ENCODE measurements around the gene NBAS.

NBAS gene

DNA sequence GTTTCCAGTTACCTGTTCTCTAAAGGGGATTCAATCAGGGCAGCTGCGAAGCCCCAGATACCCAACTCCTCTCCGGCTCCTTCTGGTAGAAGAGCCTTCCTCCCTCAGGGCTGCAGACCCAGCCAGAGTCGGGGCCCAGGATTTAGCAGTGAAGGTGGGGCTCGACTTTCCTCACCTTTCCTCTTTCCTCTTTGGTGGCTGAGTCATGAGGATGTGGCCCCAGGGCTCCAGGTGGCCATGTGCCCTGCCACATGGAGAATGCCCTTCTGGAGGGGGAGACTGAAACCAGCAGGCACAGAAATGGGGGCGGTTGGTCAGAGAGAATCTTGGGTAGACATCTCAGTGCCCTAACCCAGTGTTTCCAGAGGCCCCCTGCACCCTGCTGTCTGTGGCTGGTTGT lies 402.6 kb downstream of the NBAS start:
- no peak for DNase-seq

DNA sequence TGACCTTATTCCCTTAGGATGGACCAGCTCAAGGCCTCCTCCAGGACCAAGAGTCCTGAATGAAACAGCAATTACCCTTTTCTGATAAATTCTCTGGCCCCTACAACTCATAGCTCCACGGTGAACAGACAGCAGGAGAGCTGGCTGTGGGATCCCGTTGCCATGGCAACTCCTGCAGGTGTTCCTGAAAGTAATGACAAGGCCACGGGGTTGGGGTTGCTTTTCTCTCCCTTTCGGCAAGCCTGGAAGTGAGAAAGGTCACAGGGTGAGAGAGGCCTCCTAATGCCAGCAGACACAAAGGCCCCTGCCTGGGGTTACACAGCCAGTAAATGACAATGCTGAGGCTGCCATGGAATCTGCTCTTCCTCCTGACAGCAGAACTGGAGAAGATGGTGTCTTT lies 403.0 kb downstream of the NBAS start:
- no peak for DNase-seq

DNA sequence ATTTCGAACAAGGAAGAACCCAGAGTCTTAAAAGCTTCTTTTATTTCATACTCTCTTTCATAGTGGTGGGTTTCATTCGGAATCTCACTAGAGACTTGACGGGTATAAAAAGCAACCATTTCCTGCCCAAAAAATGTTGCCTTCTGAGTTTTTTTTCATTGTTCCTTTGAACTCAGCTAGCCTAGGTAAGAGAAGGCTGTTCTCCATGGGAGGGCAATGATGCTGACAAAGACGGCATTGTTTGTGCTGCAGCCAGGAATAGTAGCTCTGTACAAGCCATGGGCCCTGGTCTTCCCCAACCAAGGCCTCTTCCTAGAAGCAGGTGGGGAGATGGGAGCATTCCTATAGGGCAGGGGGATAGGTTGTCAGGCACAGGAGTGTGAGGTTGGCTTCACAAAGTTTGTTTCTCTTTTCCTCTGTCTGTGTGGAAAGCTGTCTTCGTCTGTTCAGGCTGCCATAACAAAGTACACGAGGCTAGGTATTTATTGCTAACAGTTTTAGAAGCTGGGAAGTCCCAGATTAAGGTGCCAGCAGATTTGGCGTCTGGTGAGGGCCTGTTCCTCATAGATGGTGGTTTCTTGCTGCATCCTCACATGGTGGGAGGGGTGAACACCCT lies 405.1 kb downstream of the NBAS start:
- DNase-seq: no peak

DNA sequence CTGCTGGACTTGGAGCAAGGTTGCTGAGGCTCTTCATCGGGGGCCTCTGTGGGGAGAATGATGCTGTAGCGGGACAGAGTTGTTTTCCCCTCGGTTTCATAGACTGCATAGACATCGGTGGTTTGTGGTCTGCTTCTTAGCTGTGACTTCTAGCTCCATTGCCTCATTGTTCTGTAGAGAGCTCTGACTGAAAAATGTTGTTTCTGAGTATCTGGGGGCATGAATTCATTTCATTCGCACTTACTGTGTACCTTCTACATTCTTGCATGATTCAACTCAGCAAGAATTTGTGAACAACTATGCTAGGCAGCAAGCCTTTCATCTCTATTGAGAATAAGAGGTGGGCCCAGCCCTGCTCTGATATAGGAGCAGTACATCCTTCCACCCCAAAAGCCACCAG lies 406.8 kb downstream of the NBAS start:
- DNase-seq: no peak

DNA sequence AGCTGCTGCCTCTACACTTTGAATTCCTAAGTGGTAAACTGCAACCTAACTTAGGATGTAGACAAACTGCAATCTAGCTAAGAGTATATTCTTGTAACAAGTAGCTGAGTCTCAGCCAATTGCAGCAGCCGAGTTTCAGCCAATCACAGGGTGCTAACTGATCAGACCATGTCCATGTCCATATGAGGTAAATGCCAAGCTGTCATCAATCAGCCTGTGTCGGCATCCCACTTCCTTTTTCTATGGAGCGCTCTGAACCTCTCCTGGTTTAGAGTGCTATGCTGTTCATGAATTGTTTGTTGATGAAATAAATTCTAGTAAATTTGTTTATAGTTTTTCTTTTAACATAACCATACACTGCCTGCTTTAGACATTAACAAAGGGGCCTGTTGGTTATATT lies 408.8 kb downstream of the NBAS start:
- no peak for DNase-seq

DNA sequence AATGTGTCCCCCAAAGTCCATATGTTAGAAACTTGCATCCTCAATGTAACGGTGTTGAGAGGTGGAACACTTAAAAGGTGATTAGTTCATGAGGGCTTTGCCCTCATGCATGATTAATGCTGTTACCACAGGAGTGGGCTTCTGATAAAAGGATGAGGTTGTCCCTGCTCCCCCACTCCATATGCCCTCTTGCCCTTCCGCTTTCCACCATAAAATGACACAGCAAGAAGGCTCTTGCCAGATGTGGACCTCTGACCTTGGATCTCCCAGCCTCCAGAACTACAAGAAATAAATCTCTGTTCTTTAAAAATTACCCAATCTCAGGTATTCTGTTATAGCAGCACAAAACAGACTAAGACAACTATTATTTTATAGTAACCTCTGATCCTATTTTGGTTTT lies 412.1 kb downstream of the NBAS start:
- DNase-seq: no peak

DNA sequence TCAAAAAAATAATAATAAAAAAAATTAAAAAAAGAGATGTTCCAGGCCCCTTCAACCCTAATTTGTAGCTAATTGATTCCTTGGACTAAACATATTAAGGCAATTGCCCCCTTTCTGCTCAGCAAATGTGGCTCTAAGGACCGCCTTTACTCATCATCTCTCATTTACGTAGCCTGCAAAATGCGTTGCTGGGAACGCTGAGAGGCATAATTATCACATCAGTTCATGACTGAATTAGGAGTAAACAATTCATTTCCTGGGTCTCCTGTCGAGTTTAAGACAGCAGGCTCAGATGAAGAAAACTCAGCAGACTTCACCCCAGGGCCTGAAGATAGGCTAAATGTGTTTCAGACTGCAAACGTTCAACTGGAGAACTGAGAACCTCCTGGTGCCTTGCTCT lies 413.5 kb downstream of the NBAS start:
- DNase-seq: no peak

DNA sequence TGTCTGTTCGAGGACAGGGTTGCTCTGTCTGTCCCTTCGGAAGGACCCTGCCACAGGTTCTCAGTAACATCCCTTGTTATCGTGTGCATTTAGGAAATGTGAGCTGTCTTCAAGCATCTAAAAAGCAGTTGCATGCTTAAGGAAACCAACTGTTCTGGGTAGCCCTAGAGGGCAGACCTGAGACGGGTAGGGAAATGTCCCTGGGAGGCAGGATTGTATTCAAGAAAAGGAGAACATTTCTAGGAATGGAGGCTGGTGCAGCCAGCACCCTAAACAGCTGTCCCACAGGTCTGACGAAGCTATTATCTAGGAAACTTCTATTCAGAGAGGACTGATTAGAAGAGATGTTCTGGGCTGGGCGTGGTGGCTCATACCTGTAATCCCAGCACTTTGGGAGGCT lies 414.2 kb downstream of the NBAS start:
- no peak for DNase-seq

DNA sequence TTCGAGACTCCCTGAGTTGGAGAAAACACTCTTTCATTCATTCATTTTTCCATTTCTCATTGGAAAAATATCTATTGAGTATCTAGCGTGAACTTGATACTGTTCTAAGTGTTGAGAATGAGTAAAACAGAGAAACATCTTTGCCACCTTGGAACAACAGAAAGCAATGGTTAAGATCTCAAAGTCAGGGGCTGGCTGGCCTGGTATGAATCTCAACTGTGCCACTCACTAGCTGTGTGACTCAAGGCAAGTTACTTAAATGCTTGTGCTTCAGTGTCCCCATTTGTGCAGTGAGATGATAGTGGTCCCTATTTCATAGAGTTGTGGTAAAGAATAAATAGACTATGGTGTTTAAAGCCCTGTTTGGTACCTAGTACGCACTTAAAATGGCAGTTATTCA lies 415.2 kb downstream of the NBAS start:
- DNase-seq: no peak

DNA sequence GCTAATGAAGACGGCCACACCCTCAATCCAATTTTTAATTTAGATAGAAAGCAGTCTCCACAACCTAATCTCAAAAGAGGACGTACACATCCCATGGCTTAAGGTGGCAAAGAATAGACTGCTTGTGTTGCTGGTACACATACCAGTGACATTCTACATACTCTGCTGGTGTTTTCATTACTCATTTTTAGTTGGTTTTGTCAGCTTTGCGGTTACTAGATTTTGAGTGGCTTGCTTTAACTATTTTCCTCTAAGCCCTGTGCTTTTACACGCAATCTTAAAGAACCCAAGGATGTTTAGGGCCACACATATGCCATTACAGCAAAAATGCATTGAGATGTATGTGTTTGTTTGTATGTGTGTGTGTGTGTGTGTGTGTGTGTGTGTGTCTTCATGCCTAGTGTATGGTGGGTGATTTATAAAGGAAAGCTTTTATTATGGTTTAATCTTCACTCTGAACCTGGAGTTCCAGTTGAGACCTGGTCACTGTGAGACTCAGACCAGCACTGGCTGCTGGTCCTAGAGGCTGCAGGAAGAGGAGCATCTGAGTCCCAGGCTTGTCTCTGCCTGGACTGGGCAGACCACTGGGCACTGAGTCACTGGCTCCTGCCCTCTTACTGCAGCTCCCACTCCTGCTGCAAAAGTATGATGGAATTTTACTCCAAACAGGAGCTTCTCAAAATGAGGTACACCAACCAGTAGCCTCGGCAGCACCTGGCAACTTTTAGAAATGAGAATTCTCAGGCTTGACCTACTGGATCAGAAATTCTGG lies 415.9 kb downstream of the NBAS start:
- DNase-seq: no peak

DNA sequence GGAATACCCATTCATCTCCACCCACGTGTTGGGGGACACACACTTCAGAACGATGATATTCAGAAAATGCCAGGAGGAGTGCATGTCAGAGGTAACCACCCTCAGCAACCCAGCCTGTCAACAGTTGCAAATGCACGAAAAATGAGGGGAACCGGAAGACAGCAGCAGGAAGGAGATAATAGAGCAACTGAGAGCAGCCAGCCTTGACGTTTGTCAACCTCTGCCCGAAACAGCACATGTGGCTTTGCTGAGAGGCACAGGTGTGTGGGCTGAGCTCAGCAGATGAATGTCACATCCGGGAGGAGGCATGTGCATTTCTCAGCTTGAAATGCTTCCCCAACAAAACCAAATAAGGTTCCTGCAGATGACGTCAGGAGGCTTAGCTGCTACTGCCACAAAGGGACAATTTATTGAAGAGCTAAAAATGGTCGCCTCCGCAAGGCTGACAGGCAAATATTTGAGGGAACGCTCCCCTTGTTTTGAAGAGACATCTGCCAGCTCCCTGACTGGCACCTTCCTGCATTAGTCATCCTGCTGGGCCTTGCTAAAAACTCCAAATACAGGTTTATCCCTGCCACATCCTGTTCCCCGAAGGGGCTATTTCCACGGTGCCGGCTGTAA lies 419.0 kb downstream of the NBAS start:
- DNase-seq: peak; percentile 80 to 83

DNA sequence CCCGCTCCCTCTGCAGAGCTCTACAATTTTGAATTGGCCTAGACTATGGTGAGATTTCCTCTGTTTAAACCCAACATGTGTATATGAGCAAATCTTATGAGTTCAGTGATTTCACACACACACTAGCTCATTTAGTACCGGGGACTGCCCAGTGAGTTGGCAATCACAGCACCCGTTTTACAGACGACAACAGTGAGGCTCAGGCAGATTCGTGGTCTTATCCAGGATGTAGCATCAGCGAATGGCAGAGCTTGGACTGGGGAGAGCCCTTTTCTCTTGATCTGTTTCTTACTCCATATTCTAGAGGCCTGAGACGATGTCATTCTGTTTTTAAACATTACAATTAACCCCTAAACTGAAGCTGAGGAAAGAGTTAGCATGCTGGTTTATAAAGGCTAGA lies 419.9 kb downstream of the NBAS start:
- no peak for DNase-seq

DNA sequence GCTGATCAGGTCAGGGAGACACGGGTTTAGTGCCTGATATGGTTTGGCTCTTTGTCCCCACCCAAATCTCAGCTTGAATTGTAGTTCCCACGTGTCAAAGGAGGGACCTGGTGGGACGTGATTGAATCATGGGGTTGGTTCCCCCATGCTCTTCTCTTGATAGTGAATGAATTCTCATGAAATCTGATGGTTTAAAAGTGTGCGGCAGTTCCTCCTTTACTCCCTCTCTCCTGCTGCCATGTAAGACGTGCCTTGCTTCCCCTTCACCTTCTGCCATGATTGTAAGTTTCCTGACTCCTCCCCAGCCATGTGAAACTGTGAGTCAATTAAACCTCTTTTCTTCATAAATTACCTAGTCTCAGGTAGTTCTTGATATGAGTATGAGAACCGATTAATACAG lies 424.5 kb downstream of the NBAS start:
- no peak for DNase-seq

DNA sequence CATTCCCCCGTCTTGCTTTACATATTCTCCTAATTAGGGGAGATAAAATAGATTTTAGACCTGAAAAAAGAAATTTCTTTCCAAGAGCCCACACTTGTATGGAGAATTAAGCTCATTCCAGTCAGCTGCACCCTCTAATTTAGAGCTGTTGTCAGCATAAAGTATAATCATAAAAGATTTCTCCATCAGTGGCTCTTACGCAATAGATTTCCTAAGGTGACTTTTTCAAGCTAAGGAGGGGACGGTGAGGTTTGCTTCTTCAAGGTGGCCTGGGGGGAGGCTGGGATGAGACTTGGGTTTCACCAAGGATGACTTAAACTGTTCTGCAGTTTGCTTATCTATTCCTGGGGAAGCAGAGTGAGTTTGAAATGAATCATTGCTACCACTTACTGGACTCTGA lies 426.2 kb downstream of the NBAS start:
- no peak for DNase-seq

DNA sequence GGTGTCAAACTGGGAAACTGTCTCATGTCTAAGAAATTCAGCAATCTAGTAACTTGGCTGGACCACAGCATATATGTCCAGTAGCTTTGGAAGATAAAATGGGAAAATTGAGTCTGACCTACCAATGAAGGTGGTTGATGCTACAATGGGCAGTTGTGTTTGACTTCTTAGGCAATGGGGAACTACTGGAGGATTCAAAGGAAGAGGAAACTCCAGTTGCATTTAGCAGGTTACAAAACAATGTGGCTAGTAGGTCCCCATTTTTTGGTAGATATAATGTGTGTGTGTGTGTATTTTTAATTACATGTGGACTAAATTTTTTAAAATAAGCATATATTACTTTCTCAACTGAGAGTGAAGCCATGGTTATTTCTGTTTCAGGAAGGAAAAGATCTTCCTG lies 427.7 kb downstream of the NBAS start:
- peak; percentile 10 to 17 for DNase-seq

DNA sequence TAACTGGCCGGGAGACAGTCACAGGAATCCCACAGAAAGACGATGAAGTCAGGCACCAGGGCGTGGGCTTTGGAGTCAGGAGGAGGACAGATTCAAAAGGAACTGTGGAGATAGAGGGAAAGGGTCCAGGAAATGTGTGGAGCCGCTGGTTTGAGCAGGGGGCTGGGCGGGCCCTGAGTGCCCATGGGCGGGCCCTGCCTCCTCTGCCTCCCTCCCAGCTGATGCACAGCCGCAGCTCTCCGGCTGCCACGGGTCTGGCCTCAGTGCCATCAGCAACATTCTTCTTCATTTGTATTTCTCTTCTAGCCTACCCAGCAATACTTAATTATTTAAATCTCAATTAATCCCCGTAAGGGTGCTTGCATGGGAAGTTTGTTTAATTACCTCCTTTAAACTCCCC lies 432.3 kb downstream of the NBAS start:
- DNase-seq: no peak

DNA sequence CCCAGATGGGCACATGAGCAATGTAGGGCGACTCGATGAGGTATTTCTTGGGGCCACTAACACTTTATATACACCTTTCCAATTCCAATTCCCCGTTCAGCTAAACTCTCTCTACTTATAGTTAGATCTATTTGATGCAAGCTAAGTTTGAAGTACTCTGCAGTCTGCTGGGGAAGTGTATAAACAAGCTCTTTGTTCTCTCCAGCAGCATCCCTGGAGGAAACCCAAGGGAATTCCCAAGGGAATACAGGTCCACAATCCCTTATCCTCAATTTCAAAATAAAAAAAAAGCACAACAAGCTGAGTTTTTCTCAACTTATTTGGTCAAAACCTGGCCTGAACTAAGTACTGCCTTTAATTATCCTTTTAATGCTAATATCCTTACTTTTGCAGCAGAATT lies 433.3 kb downstream of the NBAS start:
- no peak for DNase-seq

DNA sequence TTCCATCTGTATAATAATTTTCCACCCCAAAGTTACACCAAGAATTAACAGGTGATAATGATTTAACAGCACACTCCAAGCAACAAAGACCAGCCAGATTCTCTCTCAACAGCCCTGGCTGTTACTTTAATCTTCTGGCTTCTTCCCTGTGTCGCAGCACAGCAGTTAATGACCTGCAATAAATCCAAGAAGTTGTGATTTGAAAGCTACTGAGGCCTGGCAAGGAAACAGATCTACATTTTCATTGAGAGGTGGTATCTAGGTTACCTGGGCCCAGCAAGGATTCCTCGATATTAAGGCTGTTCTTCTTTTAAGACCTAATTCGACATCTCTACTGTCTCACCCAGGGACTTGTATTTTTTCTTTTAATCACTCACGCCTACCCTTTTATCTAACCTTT lies 433.8 kb downstream of the NBAS start:
- no peak for DNase-seq

DNA sequence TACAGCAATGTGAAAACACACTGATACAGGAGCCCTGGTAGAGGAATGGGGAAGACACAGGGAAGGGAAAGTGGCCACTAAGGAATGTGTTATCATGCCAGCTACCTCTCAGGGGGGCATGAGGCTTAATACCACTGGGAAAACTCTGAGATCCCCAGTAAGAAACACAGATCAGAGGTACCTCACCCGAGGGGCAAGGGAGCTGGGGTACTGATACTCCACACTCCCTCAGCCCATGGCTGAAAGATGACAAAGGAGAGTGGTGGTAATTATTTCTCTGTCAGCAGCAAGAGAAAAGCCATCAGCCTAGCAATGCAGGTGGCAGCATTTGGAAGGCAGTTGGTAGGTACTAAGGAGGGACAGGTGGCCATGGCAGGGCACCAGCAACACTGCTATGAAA lies 434.8 kb downstream of the NBAS start:
- no peak for DNase-seq

DNA sequence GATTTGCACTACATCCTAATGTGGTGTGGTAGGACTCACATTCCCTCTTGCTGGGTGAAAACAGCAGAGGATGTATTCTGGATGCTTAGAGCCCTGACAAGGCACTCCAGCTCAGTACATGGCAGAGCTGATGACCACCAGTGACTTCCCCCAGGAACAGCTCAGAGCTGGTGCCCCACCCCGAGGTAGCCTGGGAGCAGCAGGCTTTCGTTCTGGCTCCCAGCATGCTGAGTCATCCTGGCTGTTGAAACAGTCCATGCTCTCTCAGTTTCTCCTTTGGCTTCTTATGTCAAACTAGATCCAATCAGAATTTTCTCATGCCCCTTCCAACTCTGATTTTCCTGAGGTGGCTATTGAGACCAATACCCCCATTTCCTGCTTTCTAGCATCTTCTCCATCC lies 438.2 kb downstream of the NBAS start:
- DNase-seq: no peak

DNA sequence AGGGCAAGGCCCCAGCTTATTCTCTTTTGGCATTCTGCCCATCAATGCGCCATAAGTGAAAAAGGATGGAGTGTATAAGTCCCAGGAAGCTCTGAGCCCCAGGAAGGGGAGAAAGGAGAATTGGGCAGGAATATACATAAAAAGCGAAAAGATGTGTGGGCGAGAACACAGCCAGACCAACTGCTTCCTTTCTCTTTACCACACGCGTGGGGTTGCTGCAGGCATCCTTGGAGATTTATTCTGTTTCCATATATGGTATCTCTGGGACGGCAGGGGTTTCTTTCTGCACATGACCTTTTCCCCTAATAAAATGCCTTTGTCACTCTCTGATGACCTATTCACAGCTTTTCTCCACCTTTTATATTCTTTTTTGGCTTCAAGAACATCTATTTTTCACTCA lies 440.5 kb downstream of the NBAS start:
- DNase-seq: peak; percentile 50 to 66

DNA sequence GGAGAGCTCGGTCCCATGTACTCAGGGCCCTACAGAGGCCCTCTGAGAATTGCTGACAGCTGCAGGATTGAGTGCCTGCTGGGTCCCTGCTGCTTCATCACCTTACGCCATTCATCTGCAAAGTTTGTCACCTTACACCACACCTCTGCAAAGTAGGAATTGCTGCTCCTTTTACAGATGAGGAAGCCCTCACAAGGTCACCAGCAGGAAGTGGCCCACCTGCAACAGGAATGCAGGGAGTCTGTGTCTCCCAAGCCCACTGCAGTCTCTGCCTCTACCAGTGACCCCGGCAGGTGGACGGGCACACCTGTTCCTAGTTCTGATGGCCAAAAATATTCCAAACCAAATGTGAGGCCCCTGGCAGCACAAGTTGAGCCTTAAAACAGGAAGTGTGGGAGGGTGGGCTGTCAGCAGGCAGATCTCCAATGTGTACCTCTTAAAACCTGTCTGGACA lies 441.4 kb downstream of the NBAS start:
- DNase-seq: peak in 1 of 2 experiments; percentile 11

DNA sequence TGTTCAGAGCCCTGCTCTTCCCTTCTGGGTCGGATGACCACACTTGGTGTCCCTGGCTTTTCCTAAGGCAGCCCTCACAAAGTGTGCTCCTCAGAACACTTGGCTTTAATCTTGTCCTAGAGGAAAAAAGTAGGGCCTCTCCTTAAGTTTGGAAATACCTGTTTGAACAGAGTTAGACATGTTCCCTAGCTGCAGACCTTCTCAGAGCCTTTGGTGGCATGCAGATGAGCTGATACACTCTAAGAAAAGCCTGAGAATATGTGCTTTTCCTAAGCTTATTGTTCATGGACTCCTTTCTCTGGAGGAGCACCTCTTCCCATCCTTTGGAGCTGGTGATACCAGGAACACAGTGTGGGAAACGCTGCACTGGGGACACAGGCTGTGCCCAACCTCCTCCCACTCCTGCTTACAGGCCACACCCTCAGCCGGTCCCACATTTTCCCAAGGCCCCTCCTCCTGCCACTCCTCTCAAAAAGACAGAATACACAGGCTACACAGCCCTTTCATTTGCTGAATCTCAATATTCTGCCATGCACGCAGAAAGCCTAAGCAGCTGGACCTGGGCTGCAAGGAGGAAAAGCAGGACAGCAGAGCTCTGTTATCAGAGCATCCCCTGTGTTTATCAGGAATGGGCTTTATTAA lies 443.6 kb downstream of the NBAS start:
- DNase-seq: no peak

Measured in Kasumi-1 (cell line).